GM12878 (cell line): ENCODE measurements around the gene CRBN.

ENCODE experiments used
- CTCF ChIP-seq, 3 experiments: IDR thresholded peaks in 2 of 3; conservative IDR thresholded peaks in 1 of 3; 2 replicates each; pipeline ENCODE4 v1.5.1; 2011; ENCODE audit warnings: low read depth in 3 of 3, low read length in 3 of 3, mild to moderate bottlenecking in 3 of 3, control low read depth in 2 of 3, moderate library complexity in 2 of 3, inconsistent platforms in 1 of 3, mixed read lengths in 1 of 3; ENCODE audit not compliant: control insufficient read depth in 2 of 3, insufficient read depth in 1 of 3; ENCODE audit errors: extremely low read depth in 1 of 3
- E2F8 ChIP-seq: fragments of 450-650 bp; IDR thresholded peaks from 2 replicates; pipeline ENCODE4 v1.6.1; 2018; ENCODE audit warnings: mild to moderate bottlenecking, low read depth, moderate library complexity; ENCODE audit not compliant: partially characterized antibody

- no peak for TF ChIP-seq CTCF (IDR thresholded peaks at IDR 0.05 in 2 of 3, conservative IDR thresholded peaks at IDR 0.05 in 1 of 3; ENCODE audit: control insufficient read depth in 2 of 3, extremely low read depth in 1 of 3, insufficient read depth in 1 of 3, low read depth in 3 of 3, low read length in 3 of 3)
- no peak for TF ChIP-seq E2F8
Observed at GRCh38 chr3:3212781-3213440, 33.4 kb upstream of the CRBN start.
